Esophagus squamous epithelium (tissue), 5 donors: ENCODE results near the gene GRIN3B. TPM values are rescaled to one million over a fixed set of nuclear protein-coding genes. Genes with fewer than 3 reads are reported as not detected.

Source experiments
- DNase-seq: peaks from one replicate; lab custom pipeline; 2025; lab: John Stamatoyannopoulos, UW
- H3K27ac ChIP-seq, 4 donors: fragments of 200-600 bp; sonication (generic); one replicate each; pipeline ENCODE4 v1.5.1; 2016 to 2019; ENCODE audit warnings: mild to moderate bottlenecking in 1 of 4
- H3K27me3 ChIP-seq, 4 donors: fragments of 200-600 bp; sonication (generic); 1 replicate in 3 of 4; 2 replicates in 1 of 4; pipeline versions ENCODE4 v1.5.1 to v1.6.0; 2017 to 2021; ENCODE audit warnings: antibody characterized with exemption in 1 of 4
- H3K36me3 ChIP-seq, 3 donors: fragments of 200-600 bp; sonication (generic); one replicate each; pipeline ENCODE4 v1.5.1; 2016 to 2019
- H3K4me1 ChIP-seq, 3 donors: fragments of 200-600 bp; sonication (generic); one replicate each; pipeline ENCODE4 v1.5.1; 2017 to 2019
- H3K4me3 ChIP-seq, 4 donors: fragments of 200-600 bp; sonication (generic); 1 replicate in 3 of 4; 2 replicates in 1 of 4; pipeline ENCODE4 v1.5.1; 2016 to 2019; ENCODE audit warnings: mild to moderate bottlenecking in 2 of 4, moderate library complexity in 1 of 4
- H3K9me3 ChIP-seq, 3 donors: fragments of 200-600 bp; sonication (generic); one replicate each; pipeline ENCODE4 v1.5.1; 2016 to 2019
- CTCF ChIP-seq, 6 experiments: fragments of 450-650 bp in 4 of 6; fragments of 200-600 bp in 2 of 6; sonication (generic) in 2 of 6; IDR thresholded peaks; one replicate each; pipeline ENCODE4 v1.5.1; 2016 to 2019; ENCODE audit warnings: antibody characterized with exemption in 6 of 6, mild to moderate bottlenecking in 4 of 6, moderate library complexity in 4 of 6
- POLR2A ChIP-seq, 4 donors: fragments of 450-650 bp; IDR thresholded peaks; one replicate each; pipeline ENCODE4 v1.6.1; 2017; ENCODE audit warnings: antibody characterized with exemption in 4 of 4, mild to moderate bottlenecking in 4 of 4, moderate library complexity in 3 of 4
- WGBS, 2 donors: methylation state at CpG; one replicate each; pipeline ENCODE4 v1.1.5; 2018; 5-methylcytosine and 5-hydroxymethylcytosine counted together
- intact Hi-C: fragments of 100-400 bp; cut with DNase I; formaldehyde crosslinking; loops from one replicate; pipeline ENCODE4 v1.15.0; 2022
- total RNA-seq, 4 donors: library from RNA; depleted of rRNA; stranded (reverse); fragments of >200 nt; gene quantifications; one replicate each; pipeline ENCODE4 v1.1.0, GENCODE V29; 2016
- donor health status: DM: yes; HTN: yes; CAD: no.

GRIN3B gene
- total RNA-seq, 4 donors from 2014 or later, result not detected

GRCh38 chr19:1042689-1043511, 42.7 kb downstream of the GRIN3B start:
- H3K36me3 ChIP-seq, result peaks cover 0 to 7% (median 0%) of the 10 kb centered on the region in 3 donors
- DNase-seq, result no peak
- no peaks in the 10 kb centered on the region for H3K9me3 ChIP-seq
- no peak for TF ChIP-seq CTCF (IDR thresholded peaks at IDR 0.05)
- TF ChIP-seq POLR2A (IDR thresholded peaks at IDR 0.05), result peak in 1 of 4 donors; percentile 18
- H3K4me1 ChIP-seq, result peaks cover 40 to 72% (median 51%) of the 10 kb centered on the region in 3 donors
- peaks cover 0 to 14% (median 0%) of the 10 kb centered on the region in 4 donors for H3K27me3 ChIP-seq
- peak overlapping the region; percentile 63 to 83 (median 82) for H3K27ac ChIP-seq
- intact Hi-C loops, result no loop called here
- peak overlapping the region in 1 of 4 donors; percentile 74 for H3K4me3 ChIP-seq
- 20% methylated on average over 1 of the region's 23 CpGs; no CpG with 5 or more reads in 1 of the 2 donors for WGBS, 2 donors

DNA sequence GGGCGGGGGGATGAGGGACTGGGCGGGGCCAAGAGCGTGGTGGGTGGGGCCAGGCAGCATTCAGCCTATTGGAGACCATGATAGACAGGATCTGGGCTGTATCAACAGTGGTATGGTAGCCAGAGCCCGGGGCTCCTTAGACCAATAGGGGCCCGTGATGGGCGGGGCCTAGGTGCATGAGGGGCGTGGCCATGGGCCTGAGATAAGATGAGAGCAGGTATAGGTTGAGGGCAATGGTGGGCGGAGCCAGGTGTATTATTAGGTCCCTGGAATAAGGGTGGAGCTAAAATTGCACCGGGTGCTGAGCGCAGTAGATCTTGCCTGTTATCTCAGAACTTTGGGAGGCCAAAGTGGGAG, 45.0 kb downstream of the GRIN3B start:
- WGBS, 2 donors, result 70 to 80% methylated on average over 7 to 10 of the region's 10 CpGs
- Histone ChIP-seq H3K27me3 (peaks cover 0 to 14% (median 0%) of the 10 kb centered on the region in 4 donors), H3K4me1 (peaks cover 39 to 49% (median 43%) of the 10 kb centered on the region in 3 donors), H3K4me3 (no peak overlapping the region), H3K27ac (no peak overlapping the region), H3K9me3 (no peaks in the 10 kb centered on the region), H3K36me3 (no peaks in the 10 kb centered on the region)
- TF ChIP-seq POLR2A (IDR thresholded peaks at IDR 0.05) (no peak), CTCF (IDR thresholded peaks at IDR 0.05) (no peak)
- no peak for DNase-seq
- intact Hi-C loops, result no loop called here

- Histone ChIP-seq H3K9me3 (no peaks in the 10 kb centered on the region), H3K4me3 (no peak overlapping the region), H3K27ac (peak overlapping the region in 1 of 4 donors; percentile 81), H3K36me3 (no peaks in the 10 kb centered on the region), H3K4me1 (peaks cover 29 to 39% (median 34%) of the 10 kb centered on the region in 3 donors), H3K27me3 (peaks cover 0 to 14% (median 0%) of the 10 kb centered on the region in 4 donors)
- 74 to 88% methylated on average over 10 to 11 of the region's 33 CpGs for WGBS, 2 donors
- TF ChIP-seq CTCF (IDR thresholded peaks at IDR 0.05), result no peak
- no peak for DNase-seq
- intact Hi-C loops, result no loop called here
Measured at GRCh38 chr19:1046117-1046626, 46.0 kb downstream of the GRIN3B start.

- Histone ChIP-seq H3K27ac (peak overlapping the region in 3 of 4 donors; percentile 32 to 81 (median 36)), H3K4me3 (no peak overlapping the region), H3K27me3 (peaks cover 0 to 8% (median 0%) of the 10 kb centered on the region in 4 donors), H3K9me3 (no peaks in the 10 kb centered on the region), H3K36me3 (no peaks in the 10 kb centered on the region), H3K4me1 (peaks cover 20 to 30% (median 25%) of the 10 kb centered on the region in 3 donors)
- intact Hi-C loops, result no loop called here
- 51 to 97% methylated on average over 7 to 11 of the region's 77 CpGs for WGBS, 2 donors
- no peak for DNase-seq
- no peak for TF ChIP-seq POLR2A (IDR thresholded peaks at IDR 0.05)
- no peak for TF ChIP-seq CTCF (IDR thresholded peaks at IDR 0.05)
Measured at GRCh38 chr19:1046836-1047695, 46.8 kb downstream of the GRIN3B start.
